WERI-Rb-1 (cell line): ENCODE data around the gene STYXL2.

Source experiments
- DNase-seq: peaks from one replicate; pipeline ENCODE4 v3.0.0-alpha.2; 2020
- H3K27ac ChIP-seq: fragments of 250-450 bp; sonication (Bioruptor Pico); 2 replicates; pipeline ENCODE4 v1.5.1; 2020; ENCODE audit warnings: mild to moderate bottlenecking, moderate library complexity
- H3K27me3 ChIP-seq: fragments of 250-450 bp; sonication (Bioruptor Pico); 2 replicates; pipeline ENCODE4 v1.5.1; 2021; ENCODE audit warnings: mild to moderate bottlenecking, low read depth, moderate library complexity; ENCODE audit not compliant: insufficient read depth, severe bottlenecking
- H3K36me3 ChIP-seq: fragments of 250-450 bp; sonication (Bioruptor Pico); 2 replicates; pipeline ENCODE4 v1.5.1; 2020; ENCODE audit warnings: mild to moderate bottlenecking, moderate library complexity
- H3K4me3 ChIP-seq: 2 replicates; pipeline ENCODE4 v1.5.1; 2011; ENCODE audit warnings: low read depth, mild to moderate bottlenecking, control low read depth, low read length
- H3K9me3 ChIP-seq: fragments of 250-450 bp; sonication (Bioruptor Pico); 2 replicates; pipeline ENCODE4 v1.5.1; 2021; ENCODE audit warnings: mild to moderate bottlenecking, moderate library complexity; ENCODE audit not compliant: severe bottlenecking
- CTCF ChIP-seq: IDR thresholded peaks from 2 replicates; pipeline ENCODE4 v1.5.1; 2011; ENCODE audit warnings: low read depth, mild to moderate bottlenecking, control low read depth, inconsistent platforms, low read length

STYXL2 gene

DNA sequence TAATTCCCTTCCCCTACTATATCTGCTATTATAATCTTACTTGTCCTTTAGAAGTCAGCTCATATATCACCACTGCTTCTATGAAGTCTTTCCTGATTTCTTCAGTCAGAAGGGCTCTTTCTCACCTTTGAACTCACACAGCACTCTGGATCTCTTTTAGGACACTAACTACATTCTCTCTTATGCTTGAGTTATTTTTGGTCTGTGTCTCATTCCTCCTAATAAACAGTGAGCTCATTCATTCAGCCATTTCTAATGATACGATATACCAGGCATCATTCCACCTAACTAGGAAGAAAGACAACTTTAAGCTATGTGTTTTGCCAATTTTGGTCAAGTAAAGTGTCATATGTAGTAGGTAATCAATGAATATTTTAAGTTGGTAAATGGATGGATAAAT is 1.2 kb upstream of the STYXL2 start:
- DNase-seq = no peak
- H3K36me3 ChIP-seq = no peaks in the 10 kb centered on the region
- H3K4me3 ChIP-seq = no peak overlapping the region
- H3K27me3 ChIP-seq = no peaks in the 10 kb centered on the region
- no peaks in the 10 kb centered on the region for H3K9me3 ChIP-seq
- TF ChIP-seq CTCF = no peak
- H3K27ac ChIP-seq = no peak overlapping the region

DNA sequence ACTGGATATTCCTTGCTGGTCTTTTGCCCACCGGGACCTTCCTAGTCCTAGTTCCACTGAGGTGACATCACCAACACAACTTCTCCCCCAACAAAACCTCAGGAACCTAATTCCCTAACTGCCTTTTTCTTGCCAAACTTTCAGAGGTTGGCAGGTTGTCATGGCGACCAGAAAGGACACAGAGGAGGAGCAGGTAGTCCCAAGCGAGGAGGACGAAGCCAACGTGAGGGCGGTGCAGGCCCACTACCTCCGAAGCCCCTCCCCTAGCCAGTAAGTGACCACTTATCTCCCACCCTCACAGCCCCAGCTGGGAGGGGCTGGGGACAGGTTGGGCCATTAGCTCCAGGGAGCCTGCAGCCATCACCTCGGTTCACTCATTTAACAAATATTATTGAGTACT is 815 bp downstream of the STYXL2 start:
- no peak for DNase-seq
- Histone ChIP-seq H3K9me3 (no peaks in the 10 kb centered on the region), H3K36me3 (no peaks in the 10 kb centered on the region), H3K4me3 (no peak overlapping the region), H3K27ac (no peak overlapping the region), H3K27me3 (no peaks in the 10 kb centered on the region)
- TF ChIP-seq CTCF = no peak

DNA sequence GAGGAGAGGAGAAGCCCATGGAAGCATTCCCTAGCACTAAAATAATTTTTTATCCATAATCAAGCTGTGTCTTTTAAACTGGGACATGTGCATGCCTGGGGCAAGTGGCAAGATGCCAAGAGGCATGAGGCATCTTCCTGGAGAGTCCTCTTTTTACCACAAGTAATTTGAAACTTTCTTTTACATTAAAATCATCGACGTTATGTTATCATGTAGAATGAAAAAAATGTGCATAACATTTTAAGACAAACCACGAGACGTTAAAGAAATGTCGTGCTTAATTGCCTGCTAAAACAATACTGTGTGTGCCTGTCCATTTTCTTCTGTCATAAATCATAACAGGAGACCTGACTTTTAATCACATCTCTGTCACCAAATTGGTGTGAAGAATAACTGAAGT is 1.5 kb downstream of the STYXL2 start:
- no peaks in the 10 kb centered on the region for H3K9me3 ChIP-seq
- no peaks in the 10 kb centered on the region for H3K36me3 ChIP-seq
- no peak for TF ChIP-seq CTCF
- no peak overlapping the region for H3K4me3 ChIP-seq
- H3K27ac ChIP-seq = no peak overlapping the region
- no peak for DNase-seq
- no peaks in the 10 kb centered on the region for H3K27me3 ChIP-seq

DNA sequence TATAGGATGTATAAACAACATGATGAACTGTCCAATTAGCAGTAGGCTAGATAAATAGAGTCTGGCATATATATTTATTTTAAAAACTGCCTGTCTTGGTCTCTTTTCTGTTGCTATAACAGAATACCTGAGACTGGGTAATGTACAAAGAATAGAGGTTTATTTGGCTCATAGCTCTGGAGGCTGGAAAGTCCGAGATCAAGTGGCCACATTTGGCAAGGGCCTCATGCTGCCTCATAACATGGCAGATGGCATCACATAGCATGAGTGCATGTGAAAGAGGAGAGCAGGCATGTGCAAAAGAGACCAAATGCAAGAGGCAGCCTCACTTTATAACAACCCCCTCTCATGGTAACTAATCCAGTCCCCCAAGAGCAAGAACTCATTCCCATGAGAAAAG is 6.0 kb downstream of the STYXL2 start:
- TF ChIP-seq CTCF = no peak

GRCh38 chr1:167100730-167101129 is 6.9 kb downstream of the STYXL2 start:
- Histone ChIP-seq H3K27me3 (no peaks in the 10 kb centered on the region), H3K4me3 (no peak overlapping the region), H3K27ac (no peak overlapping the region), H3K36me3 (no peaks in the 10 kb centered on the region), H3K9me3 (no peaks in the 10 kb centered on the region)
- no peak for DNase-seq
- TF ChIP-seq CTCF = no peak

More for the DNA sequence above, 6.0 kb downstream of the STYXL2 start:
- H3K4me3 ChIP-seq = no peak overlapping the region
- DNase-seq = no peak
- H3K27me3 ChIP-seq = no peaks in the 10 kb centered on the region
- no peaks in the 10 kb centered on the region for H3K36me3 ChIP-seq
- H3K9me3 ChIP-seq = no peaks in the 10 kb centered on the region
- H3K27ac ChIP-seq = no peak overlapping the region

DNA sequence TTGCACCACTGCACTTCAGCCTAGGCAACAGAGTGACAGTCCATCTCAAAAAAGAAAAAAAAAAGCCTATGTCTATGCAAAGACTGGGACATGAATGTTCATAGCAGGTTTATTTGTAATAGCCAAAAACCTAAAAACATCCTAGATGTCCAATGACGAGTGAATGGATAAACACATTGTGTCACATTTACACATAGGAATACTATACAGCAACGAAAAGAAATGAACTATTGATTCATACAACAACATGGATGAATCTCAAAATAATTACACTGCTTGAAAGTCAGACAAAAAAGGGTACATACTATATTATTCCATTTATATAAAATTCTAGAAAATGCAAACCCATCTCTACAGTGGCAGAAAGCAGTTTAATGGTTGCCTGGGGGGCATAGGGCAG is 7.9 kb downstream of the STYXL2 start:
- Histone ChIP-seq H3K27me3 (no peaks in the 10 kb centered on the region), H3K36me3 (no peaks in the 10 kb centered on the region), H3K9me3 (no peaks in the 10 kb centered on the region), H3K27ac (no peak overlapping the region), H3K4me3 (no peak overlapping the region)
- TF ChIP-seq CTCF = no peak
- no peak for DNase-seq
